Stimulated activated CD4-positive, alpha-beta T cell treated with anti-CD3 and anti-CD28 coated beads, Interleukin-4, amount 100 ng/mL, for 48 hours (primary cell): ENCODE data around the gene HS3ST5.
"Not testable (repeated sequence)": the region's sequence is repeated elsewhere in the genome, so short reads cannot be mapped to it uniquely, and the experiment has no call there.

Experiments
- DNase-seq, 2 donors: peaks; one replicate each; pipeline ENCODE4 v3.0.0-alpha.2; 2020; ENCODE audit warnings: low read depth in 2 of 2

HS3ST5 gene

GRCh38 chr6:114090626-114091025 lies 252.2 kb downstream of the HS3ST5 start:
- DNase-seq, result no peak

- DNase-seq, result no peak
Observed at GRCh38 chr6:114087496-114087895, 255.3 kb downstream of the HS3ST5 start.

- DNase-seq, result no peak
Observed at GRCh38 chr6:114085211-114085610, 257.6 kb downstream of the HS3ST5 start.

- DNase-seq, result no peak
Observed at GRCh38 chr6:114084327-114084890, 258.4 kb downstream of the HS3ST5 start.

- DNase-seq, result no peak
Observed at GRCh38 chr6:114083251-114083650, 259.6 kb downstream of the HS3ST5 start.

GRCh38 chr6:114081730-114082129 lies 261.1 kb downstream of the HS3ST5 start:
- no peak for DNase-seq

GRCh38 chr6:114080891-114081510 lies 261.8 kb downstream of the HS3ST5 start:
- no peak for DNase-seq

GRCh38 chr6:114080410-114080809 lies 262.4 kb downstream of the HS3ST5 start:
- not testable (repeated sequence) for DNase-seq

- no peak for DNase-seq
Observed at GRCh38 chr6:114075777-114076176, 267.0 kb downstream of the HS3ST5 start.

- DNase-seq, result no peak
Observed at GRCh38 chr6:114075300-114075699, 267.5 kb downstream of the HS3ST5 start.

- no peak for DNase-seq
Observed at GRCh38 chr6:114068771-114069170, 274.1 kb downstream of the HS3ST5 start.

- no peak for DNase-seq
Observed at GRCh38 chr6:114068116-114068515, 274.7 kb downstream of the HS3ST5 start.

GRCh38 chr6:114064862-114065261 lies 278.0 kb downstream of the HS3ST5 start:
- DNase-seq, result no peak

GRCh38 chr6:114063956-114064355 lies 278.9 kb downstream of the HS3ST5 start:
- no peak for DNase-seq

GRCh38 chr6:114062199-114062598 lies 280.6 kb downstream of the HS3ST5 start:
- DNase-seq, result no peak

- DNase-seq, result no peak
Observed at GRCh38 chr6:114061741-114062140, 281.1 kb downstream of the HS3ST5 start.

GRCh38 chr6:114061116-114061515 lies 281.7 kb downstream of the HS3ST5 start:
- no peak for DNase-seq

GRCh38 chr6:114058435-114058834 lies 284.4 kb downstream of the HS3ST5 start:
- DNase-seq, result no peak

GRCh38 chr6:114055763-114056162 lies 287.1 kb downstream of the HS3ST5 start:
- DNase-seq, result no peak

- DNase-seq, result no peak
Observed at GRCh38 chr6:114055349-114055748, 287.5 kb downstream of the HS3ST5 start.

- DNase-seq, result no peak
Observed at GRCh38 chr6:114053791-114054190, 289.0 kb downstream of the HS3ST5 start.

GRCh38 chr6:114052141-114052540 lies 290.7 kb downstream of the HS3ST5 start:
- no peak for DNase-seq

- no peak for DNase-seq
Observed at GRCh38 chr6:114051031-114051430, 291.8 kb downstream of the HS3ST5 start.
